ENCODE results near the gene NKX2-3. TPM values are rescaled to one million over a fixed set of nuclear protein-coding genes. Genes with fewer than 3 reads are reported as not detected.
A peak's percentile ranks its signal among the peaks of the same experiment; 100 is the strongest.

NKX2-3 gene
- total and polyA plus RNA-seq, 2 donors from 2014 or later: not detected

- peak; percentile 55 for TF ChIP-seq CTCF (IDR thresholded peaks at IDR 0.05; ENCODE audit: borderline replicate concordance, extremely low read depth, insufficient read depth)
Measured at GRCh38 chr10:99560277-99561126, 27.8 kb downstream of the NKX2-3 start.

GRCh38 chr10:99562631-99563030 lies 29.9 kb downstream of the NKX2-3 start:
- no peak for FAIRE-seq
- no peak overlapping the region for H3K4me3 ChIP-seq (ENCODE audit: low read length in 3 of 3)
- no peak for TF ChIP-seq CTCF (IDR thresholded peaks at IDR 0.05; ENCODE audit: borderline replicate concordance, extremely low read depth, insufficient read depth)
- intact Hi-C loops (cut with DNase I): no loop called here
- no peak overlapping the region for H3K27ac ChIP-seq (ENCODE audit: low read depth in 2 of 2, low read length in 2 of 2)
- H3K27me3 ChIP-seq (ENCODE audit: control insufficient read depth, insufficient read depth, low read length): no peaks in the 10 kb centered on the region
- DNase-seq: no peak
- no peak overlapping the region for H3K9ac ChIP-seq (ENCODE audit: low read length in 3 of 3)
- H3K9me3 ChIP-seq (ENCODE audit: control insufficient read depth in 2 of 3, insufficient read depth in 1 of 3, low read length in 3 of 3): no peaks in the 10 kb centered on the region
- H3K4me1 ChIP-seq (ENCODE audit: control insufficient read depth in 2 of 3, insufficient read depth in 2 of 3, low read depth in 1 of 3, low read length in 3 of 3): no peaks in the 10 kb centered on the region
- H3K36me3 ChIP-seq (ENCODE audit: control insufficient read depth in 2 of 3, insufficient read depth in 3 of 3, low read length in 3 of 3): no peaks in the 10 kb centered on the region

More at GRCh38 chr10:99560277-99561126, 27.8 kb downstream of the NKX2-3 start:
- DNase-seq: peak in 4 of 5 donors; percentile 55 to 74 (median 58)
- Histone ChIP-seq H3K9ac (ENCODE audit: low read length in 3 of 3) (no peak overlapping the region), H3K36me3 (ENCODE audit: control insufficient read depth in 2 of 3, insufficient read depth in 3 of 3, low read length in 3 of 3) (no peaks in the 10 kb centered on the region), H3K9me3 (ENCODE audit: control insufficient read depth in 2 of 3, insufficient read depth in 1 of 3, low read length in 3 of 3) (no peaks in the 10 kb centered on the region), H3K27ac (ENCODE audit: low read depth in 2 of 2, low read length in 2 of 2) (no peak overlapping the region), H3K27me3 (ENCODE audit: control insufficient read depth, insufficient read depth, low read length) (no peaks in the 10 kb centered on the region), H3K4me3 (ENCODE audit: low read length in 3 of 3) (no peak overlapping the region), H3K4me1 (ENCODE audit: control insufficient read depth in 2 of 3, insufficient read depth in 2 of 3, low read depth in 1 of 3, low read length in 3 of 3) (no peaks in the 10 kb centered on the region)
- intact Hi-C loops (cut with DNase I): no loop called here
- no peak for FAIRE-seq

DNA sequence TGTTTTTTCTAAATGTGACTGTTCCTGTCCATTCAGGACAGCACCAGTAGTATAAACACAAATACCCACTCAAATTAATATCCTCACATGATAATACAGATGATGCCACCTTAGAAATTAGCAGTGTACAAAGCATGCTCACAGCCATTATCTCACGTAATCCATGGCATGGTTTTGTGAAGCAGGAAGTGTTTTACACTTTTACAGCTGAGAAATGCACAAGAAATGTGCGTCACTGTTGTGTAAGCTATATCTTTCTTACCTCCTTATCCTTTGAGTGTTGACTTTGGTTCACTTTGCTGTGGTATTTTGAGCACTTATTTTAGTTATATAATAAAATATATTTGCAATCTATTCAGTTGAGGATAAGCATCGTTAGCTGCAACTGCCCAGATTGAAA lies 31.6 kb downstream of the NKX2-3 start:
- FAIRE-seq: no peak
- H3K4me3 ChIP-seq (ENCODE audit: low read length in 3 of 3): no peak overlapping the region
- no peak overlapping the region for H3K27ac ChIP-seq (ENCODE audit: low read depth in 2 of 2, low read length in 2 of 2)
- no peaks in the 10 kb centered on the region for H3K4me1 ChIP-seq (ENCODE audit: control insufficient read depth in 2 of 3, insufficient read depth in 2 of 3, low read depth in 1 of 3, low read length in 3 of 3)
- TF ChIP-seq CTCF (IDR thresholded peaks at IDR 0.05; ENCODE audit: borderline replicate concordance, extremely low read depth, insufficient read depth): no peak
- H3K36me3 ChIP-seq (ENCODE audit: control insufficient read depth in 2 of 3, insufficient read depth in 3 of 3, low read length in 3 of 3): no peaks in the 10 kb centered on the region
- no peak for DNase-seq
- H3K27me3 ChIP-seq (ENCODE audit: control insufficient read depth, insufficient read depth, low read length): no peaks in the 10 kb centered on the region
- intact Hi-C loops (cut with DNase I): no loop called here
- no peak overlapping the region for H3K9ac ChIP-seq (ENCODE audit: low read length in 3 of 3)
- no peaks in the 10 kb centered on the region for H3K9me3 ChIP-seq (ENCODE audit: control insufficient read depth in 2 of 3, insufficient read depth in 1 of 3, low read length in 3 of 3)
